SK-N-DZ (cell line): ENCODE results near the gene SMPD3.
A peak's percentile ranks its signal among the peaks of the same experiment; 100 is the strongest.

Experiments used
- DNase-seq: peaks from one replicate; pipeline ENCODE4 v3.0.0-alpha.2; 2015; ENCODE audit warnings: low spot score

SMPD3 gene

GRCh38 chr16:68383858-68384257 is 64.5 kb downstream of the SMPD3 start:
- no peak for DNase-seq

GRCh38 chr16:68382296-68382718 is 66.0 kb downstream of the SMPD3 start:
- no peak for DNase-seq

- DNase-seq, result no peak
Measured at GRCh38 chr16:68381363-68381724, 67.0 kb downstream of the SMPD3 start.

- DNase-seq, result no peak
Measured at GRCh38 chr16:68380676-68381362, 67.5 kb downstream of the SMPD3 start.

GRCh38 chr16:68380348-68380670 is 68.0 kb downstream of the SMPD3 start:
- DNase-seq, result no peak

- DNase-seq, result peak; percentile 58
Measured at GRCh38 chr16:68379472-68380347, 68.6 kb downstream of the SMPD3 start.

- DNase-seq, result peak; percentile 61
Measured at GRCh38 chr16:68378436-68379415, 69.6 kb downstream of the SMPD3 start.

GRCh38 chr16:68377667-68378393 is 70.5 kb downstream of the SMPD3 start:
- DNase-seq, result peak; percentile 67

- no peak for DNase-seq
Measured at GRCh38 chr16:68377221-68377620, 71.1 kb downstream of the SMPD3 start.

GRCh38 chr16:68376590-68376989 is 71.7 kb downstream of the SMPD3 start:
- DNase-seq, result no peak

- no peak for DNase-seq
Measured at GRCh38 chr16:68375801-68376536, 72.3 kb downstream of the SMPD3 start.

- no peak for DNase-seq
Measured at GRCh38 chr16:68374961-68375660, 73.2 kb downstream of the SMPD3 start.

- no peak for DNase-seq
Measured at GRCh38 chr16:68374246-68374805, 74.0 kb downstream of the SMPD3 start.

- DNase-seq, result no peak
Measured at GRCh38 chr16:68373528-68374245, 74.6 kb downstream of the SMPD3 start.

- DNase-seq, result no peak
Measured at GRCh38 chr16:68372806-68373205, 75.5 kb downstream of the SMPD3 start.

GRCh38 chr16:68372381-68372720 is 76.0 kb downstream of the SMPD3 start:
- DNase-seq, result no peak

- DNase-seq, result no peak
Measured at GRCh38 chr16:68371706-68372380, 76.5 kb downstream of the SMPD3 start.

GRCh38 chr16:68371276-68371651 is 77.0 kb downstream of the SMPD3 start:
- no peak for DNase-seq
